IPS-NIHi7 (cell line): ENCODE data around the gene MAGOHB.
"Not testable (repeated sequence)": the region's sequence is repeated elsewhere in the genome, so short reads cannot be mapped to it uniquely, and the experiment has no call there.

Source experiments
- DNase-seq: peaks from one replicate; pipeline ENCODE4 v3.0.0; 2012; ENCODE audit warnings: mixed read lengths; ENCODE audit errors: extremely low spot score

The MAGOHB gene

DNA sequence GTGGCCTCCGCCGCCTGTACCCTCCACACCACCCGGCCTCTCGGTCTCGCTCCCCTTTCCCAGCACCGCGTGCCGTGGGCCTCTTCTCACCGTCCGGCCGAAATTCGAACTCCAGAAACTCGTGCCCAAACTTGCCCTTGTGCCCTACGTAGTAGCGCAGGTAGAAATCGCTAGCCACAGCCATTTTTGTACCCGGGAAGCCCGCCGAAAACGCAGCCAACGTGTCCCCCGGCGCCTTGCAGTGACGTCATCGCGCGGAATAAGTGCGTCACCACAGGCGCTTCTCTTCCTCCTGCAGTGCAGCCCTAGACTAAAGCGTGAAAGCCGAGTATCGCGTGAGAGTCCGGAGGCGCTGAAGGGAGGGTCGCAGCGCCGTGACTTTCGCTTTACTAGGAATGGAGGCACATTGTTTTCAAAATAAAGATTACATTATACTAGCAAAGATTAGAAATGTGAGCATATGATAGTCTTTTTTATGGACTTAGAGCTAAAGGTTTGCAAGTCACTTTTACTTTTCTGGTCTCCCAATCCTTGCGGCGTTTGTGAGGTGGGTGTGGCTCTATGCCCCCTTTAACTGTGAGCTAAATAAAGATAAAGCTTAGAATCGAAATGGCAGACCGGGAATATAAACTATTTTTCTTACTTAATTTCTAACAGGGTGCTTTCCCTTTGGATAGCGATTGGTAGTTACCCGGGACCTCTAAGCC, at the start of gene MAGOHB:
MAGOHB (minus strand) TSS at position 261 of the 707 bp plus-strand sequence; CDS start at position 184, 77 bp downstream.
- DNase-seq = peak; percentile 92

DNA sequence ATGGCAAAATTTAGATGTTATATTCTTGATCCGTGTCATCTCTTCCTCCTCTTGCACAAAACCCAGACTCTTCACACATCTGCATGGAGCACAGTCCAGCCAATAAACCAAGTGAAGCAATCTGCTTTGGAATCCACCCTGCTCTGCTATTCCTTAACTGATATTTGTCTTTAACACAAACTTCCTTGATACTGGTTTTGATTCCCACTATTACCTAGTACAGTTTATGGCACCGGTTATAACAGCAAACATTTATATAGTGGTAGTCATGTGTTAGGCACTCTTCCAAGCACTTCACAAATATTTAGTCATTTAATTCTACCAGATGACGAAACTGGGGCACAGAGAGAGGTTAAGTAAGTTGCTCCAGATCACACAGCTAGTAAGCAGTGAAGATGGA, 47.9 kb upstream of the MAGOHB start:
- no peak for DNase-seq

DNA sequence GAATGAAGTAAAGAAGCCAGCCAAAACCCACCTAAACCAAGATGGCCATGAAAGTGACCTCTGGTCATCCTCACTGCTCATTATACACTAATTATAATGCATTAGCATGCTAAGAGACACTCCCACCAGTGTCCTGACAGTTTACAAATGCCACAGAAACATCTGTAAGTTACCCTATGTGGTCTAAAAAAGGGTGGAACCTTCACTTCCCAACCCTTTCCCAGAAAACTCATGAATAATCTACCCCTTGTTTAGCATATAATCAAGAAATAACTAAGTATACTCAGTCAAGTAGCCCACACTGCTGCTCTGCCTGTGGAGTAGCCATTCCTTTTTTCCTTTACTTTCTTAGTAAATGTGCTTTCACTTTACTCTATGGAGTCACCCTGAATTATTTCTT, 40.6 kb upstream of the MAGOHB start:
- no peak for DNase-seq

DNA sequence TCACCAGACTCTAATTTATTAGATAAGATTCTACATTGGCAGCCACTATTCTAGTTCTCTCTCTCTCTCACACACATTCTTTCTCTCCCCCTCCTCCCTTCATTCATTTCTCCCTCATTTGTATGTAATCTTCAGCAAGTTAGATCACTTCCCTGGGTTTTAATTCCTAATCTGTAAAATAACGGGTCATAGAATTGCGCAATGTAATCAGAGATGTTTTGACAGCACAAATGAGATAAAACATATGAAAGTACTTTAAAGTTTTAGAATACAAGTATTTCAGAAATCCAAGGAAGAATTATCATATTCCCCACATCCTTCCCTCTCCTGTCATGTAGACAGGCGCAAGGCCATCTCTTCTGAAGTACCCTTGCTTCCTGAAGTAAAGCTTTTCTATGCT, 38.8 kb upstream of the MAGOHB start:
- DNase-seq = no peak

GRCh38 chr12:10646576-10646975, 33.2 kb upstream of the MAGOHB start:
- DNase-seq = not testable (repeated sequence)

DNA sequence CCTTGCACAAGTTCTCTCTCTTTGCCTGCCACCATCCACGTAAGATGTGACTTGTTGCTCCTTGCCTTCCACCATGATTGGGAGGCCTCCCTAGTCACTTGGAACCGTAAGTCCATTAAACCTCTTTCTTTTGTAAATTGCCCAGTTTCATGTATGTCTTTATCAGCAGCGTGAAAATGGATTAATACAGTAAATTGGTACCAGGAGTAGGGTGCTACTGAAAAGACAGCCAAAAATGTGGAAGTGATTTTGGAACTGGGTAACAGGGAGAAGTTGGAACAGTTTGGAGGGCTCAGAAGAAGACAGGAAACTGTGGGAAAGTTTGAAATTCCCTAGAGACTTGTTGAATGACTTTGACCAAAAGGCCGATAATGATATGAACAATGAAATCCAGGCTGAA, 32.5 kb upstream of the MAGOHB start:
- no peak for DNase-seq

GRCh38 chr12:10641735-10642500, 28.5 kb upstream of the MAGOHB start:
- no peak for DNase-seq

DNA sequence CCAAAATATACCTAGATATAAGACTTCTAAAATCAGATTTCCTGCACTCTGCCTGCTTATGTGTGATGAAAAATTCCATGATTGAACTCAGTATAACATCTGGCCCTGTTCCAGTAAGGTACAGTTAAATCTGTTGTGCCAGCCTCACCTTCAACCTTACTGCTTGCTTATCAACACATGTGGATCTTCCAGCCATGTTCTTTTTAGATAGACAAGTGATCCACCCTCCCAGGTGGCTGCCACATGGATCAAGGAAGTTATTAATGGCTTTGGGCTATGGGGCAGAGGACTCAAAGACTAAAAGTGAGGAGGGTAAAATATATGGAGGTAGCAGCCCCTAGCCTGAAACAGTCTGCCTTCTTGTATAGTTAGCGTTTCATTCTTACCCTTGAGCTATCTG, 25.3 kb upstream of the MAGOHB start:
- no peak for DNase-seq

DNA sequence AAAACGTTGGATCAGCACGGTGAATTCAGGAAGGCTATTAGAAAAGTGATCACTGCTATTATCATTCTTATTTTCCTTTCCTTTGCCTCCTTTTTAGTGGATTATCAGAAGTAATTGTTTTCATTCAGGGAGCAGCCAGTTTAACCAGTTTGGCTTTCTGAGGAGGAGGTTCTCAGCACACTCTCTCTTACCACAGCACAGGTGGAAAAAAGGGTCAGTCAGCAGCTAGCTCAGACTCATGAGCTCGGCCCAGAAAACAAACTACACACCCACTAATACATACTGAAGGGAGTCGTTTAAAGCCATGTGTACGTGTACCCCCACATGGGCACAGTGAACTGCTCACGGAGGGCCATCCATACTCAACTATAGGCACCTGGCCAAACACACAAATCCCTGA, 23.2 kb upstream of the MAGOHB start:
- no peak for DNase-seq

DNA sequence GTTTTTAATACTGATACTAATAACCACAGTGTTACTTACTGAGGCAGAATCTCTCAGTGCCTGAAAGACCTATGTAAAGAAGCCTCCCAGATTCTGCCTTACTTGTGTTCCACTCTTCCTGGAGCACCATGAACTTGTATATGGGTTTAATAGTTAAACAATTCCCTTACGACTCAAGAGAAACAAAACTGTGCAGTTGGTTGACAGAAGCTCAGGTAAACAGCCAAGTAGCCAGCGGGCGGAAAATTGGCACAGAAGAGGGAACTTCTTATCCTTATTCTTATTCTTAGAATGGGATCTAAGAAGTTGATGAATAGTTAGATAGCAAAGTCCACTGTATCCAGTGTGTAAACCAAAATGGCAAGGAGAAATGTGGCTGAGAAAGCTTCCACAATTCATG, 22.7 kb upstream of the MAGOHB start:
- DNase-seq = no peak

- no peak for DNase-seq
These were observed 21.9 kb upstream of the MAGOHB start for GRCh38 chr12:10635306-10635705.

GRCh38 chr12:10634427-10634826, 21.0 kb upstream of the MAGOHB start:
- no peak for DNase-seq

DNA sequence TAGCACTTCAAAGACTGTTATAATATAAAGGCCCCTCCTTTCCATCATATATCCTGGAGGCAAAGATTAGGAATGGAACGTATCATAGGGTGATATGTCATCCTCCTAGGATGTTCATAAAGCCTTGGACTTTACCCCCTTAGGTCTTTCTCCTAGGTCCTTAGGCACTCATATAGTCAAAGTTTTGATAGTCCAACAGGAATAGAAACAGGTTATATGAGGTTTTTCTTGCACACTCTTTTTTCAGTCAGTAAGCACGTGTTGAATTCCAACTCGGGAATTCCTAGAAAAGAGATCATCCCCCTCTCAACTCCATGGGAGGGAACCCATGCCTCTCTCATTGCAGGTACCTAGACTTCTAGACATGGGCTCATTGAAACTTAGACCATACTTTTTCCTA, 20.1 kb upstream of the MAGOHB start:
- DNase-seq = no peak

DNA sequence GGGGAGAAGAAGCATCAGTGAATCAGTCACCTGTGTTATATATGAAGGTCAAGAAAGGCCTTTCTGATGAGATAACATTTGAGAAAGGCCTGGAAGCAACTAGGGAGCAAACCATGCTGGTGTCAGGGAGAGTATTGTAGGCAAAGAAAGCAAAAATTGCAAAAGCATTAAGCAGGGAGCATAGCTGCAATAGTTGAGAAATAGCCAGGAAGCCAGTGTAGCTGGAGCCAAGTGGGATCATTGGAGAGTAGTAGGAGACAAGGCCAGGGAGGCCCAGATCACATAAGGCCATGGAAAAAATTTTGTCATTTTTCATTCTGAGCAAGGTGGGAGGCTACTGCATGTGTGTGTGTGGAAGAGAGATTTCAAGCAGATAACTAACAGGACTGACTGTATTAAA, 18.8 kb upstream of the MAGOHB start:
- DNase-seq = no peak

- DNase-seq = no peak
These were observed 11.2 kb upstream of the MAGOHB start for GRCh38 chr12:10624605-10625004.

- no peak for DNase-seq
These were observed 9.7 kb upstream of the MAGOHB start for GRCh38 chr12:10623131-10623530.

GRCh38 chr12:10621278-10621677, 7.9 kb upstream of the MAGOHB start:
- no peak for DNase-seq

GRCh38 chr12:10620078-10620779, 6.8 kb upstream of the MAGOHB start:
- DNase-seq = no peak

- DNase-seq = no peak
These were observed 5.1 kb upstream of the MAGOHB start for GRCh38 chr12:10618338-10618987.

GRCh38 chr12:10617863-10618262, 4.5 kb upstream of the MAGOHB start:
- DNase-seq = no peak

DNA sequence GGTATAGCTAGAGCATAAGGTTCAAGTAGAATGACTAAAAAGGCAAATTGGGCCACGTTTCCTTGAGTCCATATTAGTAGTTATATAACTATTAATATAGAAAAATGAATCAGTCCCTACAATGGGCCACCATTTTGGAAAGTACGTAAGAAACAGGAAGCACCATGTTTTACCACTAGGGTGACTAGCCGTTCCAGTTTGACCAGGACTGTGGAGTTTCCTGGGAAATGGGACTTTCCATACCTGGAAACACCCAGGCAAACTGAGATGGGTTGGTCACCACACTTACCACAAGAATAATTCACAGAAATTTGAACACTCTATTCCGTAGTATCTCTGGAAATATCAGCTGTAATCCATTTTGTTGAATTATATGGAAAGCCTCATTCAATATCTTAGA, 2.1 kb upstream of the MAGOHB start:
- no peak for DNase-seq

DNA sequence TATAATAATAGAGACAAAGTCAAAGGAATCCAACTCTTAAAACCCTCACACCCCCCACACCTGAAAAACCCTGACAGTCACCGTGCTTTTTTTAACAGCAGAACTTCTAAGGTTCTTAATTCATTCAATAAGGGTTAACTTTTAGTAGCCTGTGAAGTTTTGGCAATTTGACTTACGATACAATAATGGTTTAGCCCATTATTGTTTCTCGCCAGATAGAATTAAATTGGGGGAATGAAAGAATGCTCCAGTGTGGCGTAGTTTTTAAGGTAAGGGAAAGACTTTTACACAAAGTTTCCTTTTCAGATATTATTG, 604 bp upstream of the MAGOHB start:
- no peak for DNase-seq

GRCh38 chr12:10612984-10613348, 443 bp downstream of the MAGOHB start:
- no peak for DNase-seq
